HUES64 (cell line): ENCODE results near the gene MAP6D1.
A peak's percentile ranks its signal among the peaks of the same experiment; 100 is the strongest.

ENCODE experiments used
- H3K27ac ChIP-seq: 2 replicates; pipeline ENCODE4 v1.7.0; 2013; ENCODE audit warnings: low read depth, low read length, inconsistent platforms
- H3K27me3 ChIP-seq: 2 replicates; pipeline ENCODE4 v1.6.1; 2013; ENCODE audit warnings: mild to moderate bottlenecking, low read length; ENCODE audit not compliant: insufficient read depth
- H3K36me3 ChIP-seq: 2 replicates; pipeline ENCODE4 v1.6.1; 2013; ENCODE audit warnings: mild to moderate bottlenecking, low read length; ENCODE audit not compliant: insufficient read depth
- H3K4me1 ChIP-seq: 2 replicates; pipeline ENCODE4 v1.6.1; 2013; ENCODE audit warnings: mild to moderate bottlenecking, low read length, moderate library complexity; ENCODE audit not compliant: insufficient read depth
- H3K4me3 ChIP-seq: 2 replicates; pipeline ENCODE4 v1.5.1; 2013; ENCODE audit warnings: mild to moderate bottlenecking, low read length, moderate library complexity
- H3K9ac ChIP-seq: 2 replicates; pipeline ENCODE4 v1.6.1; 2013; ENCODE audit warnings: mild to moderate bottlenecking, low read depth, low read length
- H3K9me3 ChIP-seq: 2 replicates; pipeline ENCODE4 v1.6.1; 2013; ENCODE audit warnings: low read depth, low read length; ENCODE audit not compliant: insufficient read depth
- WGBS: fragments of 150-250, 120-280 bp; methylation state at CpG from one replicate; pipeline ENCODE4 v1.1.7; 2013; ENCODE audit warnings: missing lambda C conversion rate; 5-methylcytosine and 5-hydroxymethylcytosine counted together

MAP6D1 gene

DNA sequence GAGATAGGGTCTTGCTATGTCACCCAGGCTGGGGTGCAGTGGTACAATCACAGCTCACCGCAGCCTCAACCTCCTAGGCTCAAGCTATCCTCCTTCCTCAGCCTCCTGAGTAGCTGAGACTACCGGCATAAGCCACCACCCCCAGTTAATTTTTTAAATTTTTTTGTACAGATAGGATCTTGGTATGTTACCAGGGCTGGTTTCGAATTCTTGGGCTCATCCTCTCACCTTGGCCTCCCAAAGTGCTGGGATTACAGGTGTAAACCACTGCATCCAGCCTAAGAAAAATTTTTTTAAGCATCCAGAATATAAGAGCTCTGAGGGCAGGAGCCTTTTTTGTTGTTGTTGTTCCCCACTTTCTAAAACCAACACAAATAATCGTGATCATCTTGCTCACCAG, 14.4 kb upstream of the MAP6D1 start:
- Histone ChIP-seq H3K27ac (no peak overlapping the region), H3K27me3 (no peaks in the 10 kb centered on the region), H3K9me3 (no peaks in the 10 kb centered on the region), H3K4me3 (no peak overlapping the region), H3K9ac (no peak overlapping the region), H3K4me1 (no peaks in the 10 kb centered on the region), H3K36me3 (peaks cover 82% of the 10 kb centered on the region)
- WGBS: 85% methylated on average over 3 of the region's 4 CpGs

DNA sequence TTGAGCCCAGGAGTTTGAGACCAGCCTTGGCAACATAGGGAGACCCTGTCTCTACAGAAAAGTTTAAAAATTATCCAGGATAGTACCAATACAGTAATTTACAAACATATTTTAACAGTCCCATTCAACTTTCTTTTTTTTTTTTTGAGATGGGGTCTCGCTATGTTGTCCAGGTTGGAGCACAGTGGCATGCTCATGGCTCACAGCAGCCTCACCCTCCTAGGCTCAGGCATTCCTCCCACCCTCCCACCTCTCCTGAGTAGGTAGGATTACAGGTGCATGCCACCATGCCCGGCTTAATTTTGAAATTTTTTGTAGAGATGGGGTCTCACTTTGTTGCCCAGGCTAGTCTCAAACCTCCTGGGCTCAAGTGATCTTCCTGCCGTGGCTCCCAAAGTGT, 12.5 kb upstream of the MAP6D1 start:
- Histone ChIP-seq H3K36me3 (peaks cover 82% of the 10 kb centered on the region), H3K9ac (no peak overlapping the region), H3K4me3 (no peak overlapping the region), H3K9me3 (no peaks in the 10 kb centered on the region), H3K27ac (no peak overlapping the region), H3K4me1 (no peaks in the 10 kb centered on the region), H3K27me3 (no peaks in the 10 kb centered on the region)
- 75% methylated on average over 3 of the region's 3 CpGs for WGBS

DNA sequence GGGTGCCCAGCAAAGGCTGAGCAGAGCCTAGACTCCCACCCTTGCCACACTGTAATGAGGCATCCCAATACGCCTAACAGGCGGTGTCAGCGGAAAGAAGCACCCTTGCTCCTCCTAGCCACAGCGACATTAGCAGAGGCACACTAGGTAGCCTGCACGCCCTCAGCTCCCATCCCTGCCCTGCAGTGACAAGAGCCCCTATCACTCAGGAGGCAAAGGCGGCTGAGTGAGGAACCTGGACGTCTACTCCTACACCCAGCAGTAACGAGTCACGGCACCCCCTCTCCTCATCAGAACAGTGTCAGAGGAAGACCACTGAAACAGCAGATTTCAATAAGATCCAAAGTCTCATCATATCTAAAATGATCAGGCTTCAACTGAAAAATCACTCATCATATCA, 12.0 kb upstream of the MAP6D1 start:
- no peaks in the 10 kb centered on the region for H3K9me3 ChIP-seq
- H3K36me3 ChIP-seq: peaks cover 83% of the 10 kb centered on the region
- no peak overlapping the region for H3K9ac ChIP-seq
- no peak overlapping the region for H3K27ac ChIP-seq
- WGBS: 95% methylated on average over 9 of the region's 9 CpGs
- H3K27me3 ChIP-seq: no peaks in the 10 kb centered on the region
- H3K4me3 ChIP-seq: no peak overlapping the region
- no peaks in the 10 kb centered on the region for H3K4me1 ChIP-seq

DNA sequence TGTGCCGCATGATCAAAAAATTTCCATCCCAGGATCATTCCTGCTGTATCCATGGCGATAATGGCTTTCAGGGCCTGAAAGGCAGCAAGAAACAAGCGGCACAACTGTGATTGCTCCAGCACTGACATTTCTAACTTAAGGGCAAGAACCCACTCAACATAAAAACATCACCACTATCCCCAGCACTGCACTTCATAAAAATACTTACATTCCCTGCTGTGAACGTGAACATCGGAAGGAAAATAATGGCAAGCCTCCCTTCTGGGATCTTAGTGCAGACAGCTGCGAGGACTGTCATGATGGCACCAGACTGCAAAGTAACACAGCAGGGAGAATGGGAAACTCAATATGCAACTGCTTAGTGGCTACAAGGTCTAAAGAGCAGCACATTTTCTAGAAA, 8.1 kb upstream of the MAP6D1 start:
- Histone ChIP-seq H3K9ac (no peak overlapping the region), H3K9me3 (no peaks in the 10 kb centered on the region), H3K27me3 (no peaks in the 10 kb centered on the region), H3K27ac (no peak overlapping the region), H3K36me3 (peaks cover 75% of the 10 kb centered on the region), H3K4me3 (no peak overlapping the region), H3K4me1 (no peaks in the 10 kb centered on the region)
- 93% methylated on average over 6 of the region's 6 CpGs for WGBS

DNA sequence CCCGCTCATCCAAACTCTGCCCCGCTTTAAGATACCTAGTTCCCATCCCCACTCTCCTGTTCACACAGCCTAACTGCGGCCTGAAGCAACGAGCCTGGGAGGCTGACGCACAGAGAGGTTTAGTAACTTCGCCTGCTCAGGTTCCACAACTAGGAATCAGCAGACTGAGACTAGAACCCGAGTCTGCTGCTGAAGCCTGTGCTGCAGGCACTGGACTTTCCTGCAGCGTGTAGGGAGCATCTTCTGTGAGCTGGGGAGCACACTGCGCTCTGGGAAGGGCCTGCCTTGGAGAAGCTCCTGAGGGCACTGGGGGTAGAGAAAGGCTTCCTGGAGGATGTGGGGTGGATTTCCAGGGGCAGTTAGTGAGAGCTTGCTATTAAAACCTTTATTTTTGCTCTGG, 4.8 kb upstream of the MAP6D1 start:
- Histone ChIP-seq H3K9ac (no peak overlapping the region), H3K4me1 (peaks cover 8% of the 10 kb centered on the region; the same call in 1 of the 2 replicates), H3K4me3 (no peak overlapping the region), H3K27me3 (no peaks in the 10 kb centered on the region), H3K36me3 (peaks cover 55% of the 10 kb centered on the region), H3K9me3 (no peaks in the 10 kb centered on the region), H3K27ac (no peak overlapping the region)
- WGBS: 97% methylated on average over 9 of the region's 9 CpGs

DNA sequence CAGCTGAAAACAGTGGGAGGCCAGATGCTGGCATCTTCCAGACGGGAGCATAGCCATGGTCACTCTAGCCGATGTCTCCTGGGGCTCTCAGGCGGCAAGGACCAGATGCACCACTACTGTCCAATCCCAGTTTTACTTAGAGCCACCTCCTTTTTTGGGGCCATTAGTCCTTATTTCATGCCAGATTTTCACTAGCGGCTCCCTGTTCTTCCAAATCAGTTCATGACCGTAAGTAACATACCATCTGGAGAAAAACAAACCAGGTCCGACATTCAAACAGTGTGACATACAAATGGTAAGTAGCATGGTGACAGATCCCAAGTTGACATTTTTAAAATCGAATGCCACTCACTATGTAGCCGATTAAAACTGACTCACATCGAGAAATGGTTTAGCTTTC, 4.1 kb upstream of the MAP6D1 start:
- peaks cover 55% of the 10 kb centered on the region for H3K36me3 ChIP-seq
- 96% methylated on average over 9 of the region's 9 CpGs for WGBS
- H3K9me3 ChIP-seq: no peaks in the 10 kb centered on the region
- H3K27me3 ChIP-seq: peaks cover 4% of the 10 kb centered on the region; the same call in 1 of the 2 replicates
- H3K9ac ChIP-seq: no peak overlapping the region
- H3K4me1 ChIP-seq: peaks cover 8% of the 10 kb centered on the region; the same call in 1 of the 2 replicates
- no peak overlapping the region for H3K4me3 ChIP-seq
- H3K27ac ChIP-seq: no peak overlapping the region

DNA sequence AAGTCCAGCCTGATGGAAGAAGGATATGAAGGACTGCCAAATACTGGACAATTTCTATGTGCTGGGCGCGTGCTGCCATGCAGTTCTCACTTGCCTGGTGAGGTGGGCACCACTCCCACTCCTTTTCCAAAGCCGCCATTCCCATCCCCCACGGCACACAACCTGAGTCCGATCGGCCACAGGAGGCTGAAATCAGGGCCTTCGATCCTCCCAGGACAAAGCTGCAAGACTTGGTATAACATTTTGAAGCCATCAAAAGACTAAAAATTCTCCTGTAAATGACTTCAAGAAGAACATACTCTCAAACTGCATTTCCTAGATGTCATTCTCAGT, 3.1 kb upstream of the MAP6D1 start:
- H3K27me3 ChIP-seq: peaks cover 14% of the 10 kb centered on the region
- H3K9me3 ChIP-seq: no peaks in the 10 kb centered on the region
- H3K27ac ChIP-seq: no peak overlapping the region
- no peak overlapping the region for H3K4me3 ChIP-seq
- H3K4me1 ChIP-seq: peaks cover 15% of the 10 kb centered on the region; the same call in 1 of the 2 replicates
- 93% methylated on average over 7 of the region's 7 CpGs for WGBS
- no peak overlapping the region for H3K9ac ChIP-seq
- H3K36me3 ChIP-seq: peaks cover 46% of the 10 kb centered on the region

DNA sequence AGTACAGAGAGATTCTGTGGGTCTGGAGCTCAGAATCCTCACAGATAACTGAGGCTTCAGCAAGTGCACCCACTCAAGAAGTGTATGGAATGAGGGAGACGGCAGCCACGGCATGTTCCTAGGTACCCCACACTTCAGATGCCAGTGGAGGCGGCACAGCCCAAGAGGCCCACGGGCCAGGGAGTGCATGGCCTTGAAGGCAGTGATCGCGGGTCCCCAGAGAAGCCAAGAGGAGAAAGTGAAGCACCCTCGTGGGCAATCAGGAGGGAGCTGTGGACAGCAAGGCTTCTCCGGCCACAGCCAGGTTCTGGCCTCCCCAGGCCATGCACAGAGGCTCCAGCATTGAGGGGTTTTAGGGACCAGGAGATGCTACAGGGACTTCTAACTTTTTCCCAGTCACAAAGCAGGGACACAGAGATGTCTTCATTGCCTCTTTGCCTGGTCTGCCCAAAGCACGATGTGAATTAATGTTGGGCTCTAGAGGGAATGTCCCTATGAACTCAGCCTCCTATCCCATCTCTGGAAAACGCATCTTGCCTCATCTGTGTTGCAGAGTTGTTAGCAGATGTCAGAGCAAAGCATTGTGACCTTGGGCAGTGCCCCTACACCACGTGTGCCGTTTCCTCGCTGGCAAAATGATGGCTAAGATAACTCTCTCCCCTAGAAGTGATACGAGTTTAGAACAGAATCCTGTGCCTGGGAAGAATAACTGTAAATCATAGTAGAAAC, 2.6 kb upstream of the MAP6D1 start:
- Histone ChIP-seq H3K27me3 (peaks cover 14% of the 10 kb centered on the region), H3K4me3 (no peak overlapping the region), H3K27ac (no peak overlapping the region), H3K9me3 (no peaks in the 10 kb centered on the region), H3K36me3 (peaks cover 40% of the 10 kb centered on the region), H3K4me1 (peaks cover 15% of the 10 kb centered on the region; the same call in 1 of the 2 replicates), H3K9ac (no peak overlapping the region)
- 94% methylated on average over 14 of the region's 14 CpGs for WGBS

DNA sequence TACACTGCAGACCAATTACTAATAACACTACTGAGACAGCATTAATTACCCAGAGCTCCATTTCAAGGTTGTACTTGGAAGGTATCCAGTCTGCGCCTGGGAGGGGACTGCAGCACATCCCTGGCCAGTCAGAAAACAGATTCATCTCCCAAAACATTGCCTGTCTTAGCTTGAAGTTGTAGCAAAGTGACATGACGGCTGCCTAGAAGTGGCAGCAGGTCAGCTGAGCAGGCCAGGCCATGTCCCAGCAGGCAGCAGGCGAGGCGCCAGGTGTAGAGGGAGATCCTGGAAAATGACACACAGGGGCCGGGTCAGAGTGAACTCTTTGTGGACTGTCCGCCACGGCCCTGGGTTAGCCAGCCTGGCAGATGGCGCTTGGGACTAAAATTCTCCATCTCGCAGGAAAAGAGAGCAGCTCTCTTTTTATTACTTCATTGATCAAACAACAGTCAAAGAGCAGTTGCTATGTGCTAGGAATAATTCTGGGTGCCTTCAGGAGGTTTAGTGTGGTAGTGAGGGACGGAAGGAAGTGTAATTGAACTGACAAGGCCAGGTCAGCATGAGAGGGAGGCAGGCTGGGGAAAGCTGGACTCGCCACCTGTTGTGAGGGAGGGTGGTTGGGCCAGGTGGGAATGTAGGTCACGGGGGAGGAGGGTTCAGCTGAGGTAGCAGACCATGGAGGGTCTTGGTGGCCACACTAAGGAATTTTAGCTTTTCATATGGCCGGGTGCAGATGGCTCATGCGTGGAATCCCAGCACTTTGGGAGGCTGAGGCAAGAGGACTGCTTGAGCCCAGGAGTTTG, 1.3 kb upstream of the MAP6D1 start:
- H3K4me1 ChIP-seq: peaks cover 15% of the 10 kb centered on the region; the same call in 1 of the 2 replicates
- H3K27me3 ChIP-seq: peaks cover 14% of the 10 kb centered on the region
- no peak overlapping the region for H3K9ac ChIP-seq
- H3K4me3 ChIP-seq: no peak overlapping the region
- WGBS: 92% methylated on average over 14 of the region's 14 CpGs
- no peak overlapping the region; the same call in 1 of the 2 replicates for H3K27ac ChIP-seq
- H3K9me3 ChIP-seq: no peaks in the 10 kb centered on the region
- peaks cover 31% of the 10 kb centered on the region for H3K36me3 ChIP-seq

DNA sequence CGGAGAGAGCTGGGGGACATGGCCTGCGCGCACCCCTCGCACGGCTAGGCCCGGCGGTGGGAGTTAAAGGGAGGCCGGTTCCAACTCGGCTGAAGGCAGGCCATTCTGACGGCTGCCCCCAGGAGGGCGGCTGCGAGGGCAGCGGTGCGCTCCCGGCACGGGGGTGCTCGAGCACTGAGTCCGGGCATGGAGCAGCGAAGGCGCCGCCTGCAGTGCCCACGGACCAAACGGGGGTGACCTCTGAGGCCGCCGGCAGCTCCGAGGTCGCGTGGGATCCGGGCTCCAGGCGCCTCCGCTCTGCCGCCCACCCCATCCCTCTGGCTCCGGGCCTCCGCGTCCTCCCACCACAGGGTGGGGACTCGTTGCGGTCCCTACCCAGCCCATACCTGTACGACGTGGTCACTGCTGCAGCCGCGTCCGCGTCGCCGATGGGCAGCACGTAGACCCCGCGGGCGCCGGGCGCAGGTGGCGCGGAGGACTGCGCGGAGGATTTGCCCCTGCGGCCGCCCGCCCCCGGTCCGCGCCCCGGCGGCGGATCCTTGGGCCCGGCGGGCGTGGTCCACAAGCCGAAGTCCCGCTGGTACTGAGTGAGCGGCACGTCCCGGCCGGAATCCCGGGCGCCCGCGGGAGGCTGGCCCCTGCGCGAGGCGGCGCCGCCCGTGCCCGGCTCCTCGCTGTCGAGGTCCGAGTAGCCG, 469 bp downstream of the MAP6D1 start:
- Histone ChIP-seq H3K36me3 (peaks cover 16% of the 10 kb centered on the region), H3K27me3 (peaks cover 14% of the 10 kb centered on the region), H3K4me1 (peaks cover 15% of the 10 kb centered on the region; the same call in 1 of the 2 replicates), H3K9me3 (no peaks in the 10 kb centered on the region), H3K4me3 (peak overlapping the region; percentile 75), H3K27ac (no peak overlapping the region), H3K9ac (peak overlapping the region; percentile 70)
- 1% methylated on average over 88 of the region's 88 CpGs for WGBS

DNA sequence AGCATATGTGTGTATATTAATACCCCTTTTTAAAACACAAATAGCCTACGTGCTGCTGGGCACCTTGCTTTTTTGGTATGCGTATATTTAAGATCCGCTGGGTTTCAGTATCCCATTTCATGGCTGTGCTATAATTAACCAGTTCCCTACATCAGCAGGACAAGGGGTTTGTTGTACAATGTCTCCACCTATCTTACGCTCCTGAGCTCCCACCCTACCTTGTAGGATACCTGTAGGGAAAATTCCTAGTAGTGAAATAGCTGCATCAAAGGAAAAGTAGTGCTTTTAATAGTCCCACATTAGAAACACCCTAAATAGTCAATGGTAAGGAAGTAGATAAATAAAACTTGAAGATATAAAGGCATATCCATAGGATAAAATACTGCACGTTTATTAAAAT, 1.4 kb downstream of the MAP6D1 start:
- Histone ChIP-seq H3K9me3 (no peaks in the 10 kb centered on the region), H3K4me1 (peaks cover 15% of the 10 kb centered on the region; the same call in 1 of the 2 replicates), H3K27ac (no peak overlapping the region), H3K36me3 (peaks cover 7% of the 10 kb centered on the region; the same call in 1 of the 2 replicates), H3K9ac (no peak overlapping the region), H3K4me3 (peak overlapping the region; percentile 75), H3K27me3 (peaks cover 14% of the 10 kb centered on the region)
- WGBS: 75% methylated on average over 4 of the region's 5 CpGs
